GM12872 (cell line): ENCODE results near the gene ZBTB43.

ENCODE experiments used
- CTCF ChIP-seq: IDR thresholded peaks from 3 replicates; pipeline ENCODE4 v1.5.1; 2011; ENCODE audit warnings: low read depth, mild to moderate bottlenecking, low read length, moderate library complexity; ENCODE audit not compliant: insufficient read depth

Gene ZBTB43

GRCh38 chr9:126838055-126838811 is 33.4 kb downstream of the ZBTB43 start:
- TF ChIP-seq CTCF, result no peak

GRCh38 chr9:126838895-126839294 is 34.1 kb downstream of the ZBTB43 start:
- TF ChIP-seq CTCF, result no peak

GRCh38 chr9:126839301-126839700 is 34.5 kb downstream of the ZBTB43 start:
- TF ChIP-seq CTCF, result no peak

- TF ChIP-seq CTCF, result no peak
These were observed 37.5 kb downstream of the ZBTB43 start for GRCh38 chr9:126842220-126842842.

GRCh38 chr9:126842977-126843799 is 38.3 kb downstream of the ZBTB43 start:
- TF ChIP-seq CTCF, result no peak

- TF ChIP-seq CTCF, result no peak
These were observed 39.2 kb downstream of the ZBTB43 start for GRCh38 chr9:126844085-126844484.

- TF ChIP-seq CTCF, result no peak
These were observed 42.2 kb downstream of the ZBTB43 start for GRCh38 chr9:126847051-126847450.
